Loucy (cell line): ENCODE results near the gene SCAPER.

Source experiments
- H2AFZ ChIP-seq: fragments of 200-600 bp; sonication (generic); 2 replicates; pipeline ENCODE4 v1.6.0; 2016; ENCODE audit warnings: antibody characterized with exemption, mild to moderate bottlenecking, low read length, moderate library complexity
- H3F3A ChIP-seq: fragments of 200-600 bp; 2 replicates; pipeline ENCODE4 v1.6.0; 2016; ENCODE audit warnings: antibody characterized with exemption, low read depth, mild to moderate bottlenecking
- H3K27me3 ChIP-seq: fragments of 200-600 bp; sonication (generic); 2 replicates; pipeline ENCODE4 v1.6.1; 2014; ENCODE audit warnings: low read length, mild to moderate bottlenecking; ENCODE audit not compliant: insufficient read depth, poor library complexity, severe bottlenecking
- H3K36me3 ChIP-seq: fragments of 200-600 bp; sonication (generic); 2 replicates; pipeline ENCODE4 v1.6.1; 2016; ENCODE audit warnings: low read length; ENCODE audit not compliant: insufficient read depth
- H3K4me1 ChIP-seq: fragments of 200-600 bp; sonication (generic); 2 replicates; pipeline ENCODE4 v1.5.1; 2014; ENCODE audit warnings: low read length, mild to moderate bottlenecking; ENCODE audit not compliant: insufficient read depth, poor library complexity, severe bottlenecking
- H3K4me2 ChIP-seq: fragments of 200-600 bp; sonication (generic); 2 replicates; pipeline ENCODE4 v1.6.0; 2014; ENCODE audit warnings: antibody characterized with exemption, low read length, low read depth, mild to moderate bottlenecking; ENCODE audit not compliant: poor library complexity, severe bottlenecking
- H3K4me3 ChIP-seq: fragments of 200-600 bp; sonication (generic); 2 replicates; pipeline ENCODE4 v1.5.1; 2014; ENCODE audit warnings: low read length, mild to moderate bottlenecking, mixed read lengths; ENCODE audit not compliant: poor library complexity, severe bottlenecking
- H3K79me2 ChIP-seq: fragments of 200-600 bp; sonication (generic); 2 replicates; pipeline ENCODE4 v1.6.1; 2014; ENCODE audit warnings: low read length; ENCODE audit not compliant: insufficient read depth
- H3K9ac ChIP-seq: fragments of 200-600 bp; sonication (generic); 2 replicates; pipeline ENCODE4 v1.6.0; 2014; ENCODE audit warnings: mild to moderate bottlenecking, low read depth, low read length, moderate library complexity; ENCODE audit not compliant: poor library complexity, severe bottlenecking
- H3K9me2 ChIP-seq: fragments of 200-600 bp; sonication (generic); replicated peaks from 2 replicates; pipeline ENCODE4 v1.6.1; 2016; ENCODE audit warnings: low read depth, low read length, mixed read lengths
- H3K9me3 ChIP-seq: fragments of 200-600 bp; sonication (generic); 2 replicates; pipeline ENCODE4 v1.6.1; 2014; ENCODE audit warnings: mild to moderate bottlenecking, antibody characterized with exemption, low read length, low read depth; ENCODE audit not compliant: insufficient read depth
- H4K20me1 ChIP-seq: fragments of 200-600 bp; sonication (generic); 2 replicates; pipeline ENCODE4 v1.6.0; 2014; ENCODE audit warnings: antibody characterized with exemption, low read length, mild to moderate bottlenecking; ENCODE audit not compliant: insufficient read depth, poor library complexity, severe bottlenecking
- EZH2phosphoT487 ChIP-seq: fragments of 200-600 bp; IDR thresholded peaks from 2 replicates; pipeline ENCODE4 v1.6.1; 2018; ENCODE audit warnings: antibody characterized with exemption, mild to moderate bottlenecking, moderate library complexity, borderline replicate concordance
- TF ChIP-seq, protein P1 (sequence below): fragments of 200-600 bp; sonication (generic); conservative IDR thresholded peaks from 2 replicates; pipeline ENCODE4 v1.5.1; 2014; ENCODE audit warnings: mild to moderate bottlenecking, antibody characterized with exemption, low read length

SCAPER gene

GRCh38 chr15:76730262-76730661 lies 174.9 kb downstream of the SCAPER start:
- Histone ChIP-seq H3K27me3 (no peaks in the 10 kb centered on the region), H3F3A (no peaks in the 10 kb centered on the region), H3K4me1 (no peaks in the 10 kb centered on the region), H3K9me2 (no peaks in the 10 kb centered on the region), H3K9me3 (no peaks in the 10 kb centered on the region), H3K4me3 (no peak overlapping the region), H3K36me3 (peaks cover 25% of the 10 kb centered on the region), H3K9ac (no peak overlapping the region), H3K79me2 (no peaks in the 10 kb centered on the region), H4K20me1 (no peaks in the 10 kb centered on the region), H2AFZ (no peak overlapping the region), H3K4me2 (no peak overlapping the region)
- TF ChIP-seq, protein P1, sequence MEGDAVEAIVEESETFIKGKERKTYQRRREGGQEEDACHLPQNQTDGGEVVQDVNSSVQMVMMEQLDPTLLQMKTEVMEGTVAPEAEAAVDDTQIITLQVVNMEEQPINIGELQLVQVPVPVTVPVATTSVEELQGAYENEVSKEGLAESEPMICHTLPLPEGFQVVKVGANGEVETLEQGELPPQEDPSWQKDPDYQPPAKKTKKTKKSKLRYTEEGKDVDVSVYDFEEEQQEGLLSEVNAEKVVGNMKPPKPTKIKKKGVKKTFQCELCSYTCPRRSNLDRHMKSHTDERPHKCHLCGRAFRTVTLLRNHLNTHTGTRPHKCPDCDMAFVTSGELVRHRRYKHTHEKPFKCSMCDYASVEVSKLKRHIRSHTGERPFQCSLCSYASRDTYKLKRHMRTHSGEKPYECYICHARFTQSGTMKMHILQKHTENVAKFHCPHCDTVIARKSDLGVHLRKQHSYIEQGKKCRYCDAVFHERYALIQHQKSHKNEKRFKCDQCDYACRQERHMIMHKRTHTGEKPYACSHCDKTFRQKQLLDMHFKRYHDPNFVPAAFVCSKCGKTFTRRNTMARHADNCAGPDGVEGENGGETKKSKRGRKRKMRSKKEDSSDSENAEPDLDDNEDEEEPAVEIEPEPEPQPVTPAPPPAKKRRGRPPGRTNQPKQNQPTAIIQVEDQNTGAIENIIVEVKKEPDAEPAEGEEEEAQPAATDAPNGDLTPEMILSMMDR: no peak
- TF ChIP-seq EZH2phosphoT487: no peak

DNA sequence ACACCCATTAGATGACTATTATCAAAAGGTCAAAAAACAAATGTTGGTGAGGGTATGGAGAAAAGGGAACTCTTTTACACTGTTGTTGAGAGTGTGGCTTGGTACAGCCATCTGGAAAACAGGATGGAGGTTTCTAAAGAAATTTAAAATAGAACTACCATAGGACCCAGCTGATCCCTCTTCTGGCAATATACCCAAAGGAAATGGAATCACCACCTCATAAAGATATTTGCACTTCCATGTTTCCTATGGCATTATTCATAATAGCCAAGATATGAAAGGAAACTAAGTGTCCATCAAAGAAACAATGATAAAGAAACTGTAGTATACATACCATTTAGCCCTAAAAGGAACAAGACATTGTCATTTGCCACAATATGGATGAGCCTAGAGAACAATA lies 186.3 kb downstream of the SCAPER start:
- TF ChIP-seq EZH2phosphoT487: no peak
- TF ChIP-seq, protein P1: no peak
- H3K4me2 ChIP-seq: no peak overlapping the region
- no peaks in the 10 kb centered on the region for H3K27me3 ChIP-seq
- peaks cover 3% of the 10 kb centered on the region; the same call in 1 of the 2 replicates for H3K36me3 ChIP-seq
- H3K9ac ChIP-seq: no peak overlapping the region
- peaks cover 5% of the 10 kb centered on the region for H3K9me3 ChIP-seq
- H3K4me3 ChIP-seq: no peak overlapping the region
- H3K9me2 ChIP-seq: no peaks in the 10 kb centered on the region
- no peak overlapping the region for H2AFZ ChIP-seq
- no peaks in the 10 kb centered on the region; the same call in 1 of the 2 replicates for H3F3A ChIP-seq
- H4K20me1 ChIP-seq: no peaks in the 10 kb centered on the region
- no peaks in the 10 kb centered on the region for H3K4me1 ChIP-seq
- no peaks in the 10 kb centered on the region for H3K79me2 ChIP-seq

DNA sequence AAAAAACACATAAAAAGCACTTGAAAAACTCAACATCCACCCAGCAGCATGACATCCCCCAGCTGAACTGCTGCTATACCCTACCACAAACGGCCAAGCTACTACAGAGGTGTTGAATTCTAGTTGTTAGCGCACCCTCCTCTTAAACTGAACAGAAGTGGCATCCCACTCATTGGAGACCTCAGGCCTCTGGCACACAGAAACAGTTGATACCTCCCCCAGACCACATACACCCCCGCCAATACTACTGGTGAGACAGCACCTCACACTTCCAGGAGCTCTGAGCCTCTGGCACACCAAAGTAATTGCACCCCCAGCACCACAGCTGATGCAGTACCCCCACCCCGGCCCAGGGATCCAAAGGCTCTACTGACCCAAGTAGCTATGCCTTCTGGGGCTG lies 190.2 kb downstream of the SCAPER start:
- Histone ChIP-seq H3K9ac (no peak overlapping the region), H3K4me3 (no peak overlapping the region), H3F3A (peaks cover 8% of the 10 kb centered on the region; the same call in 1 of the 2 replicates), H3K4me2 (no peak overlapping the region), H3K36me3 (peaks cover 3% of the 10 kb centered on the region; the same call in 1 of the 2 replicates), H3K9me3 (peaks cover 5% of the 10 kb centered on the region), H4K20me1 (no peaks in the 10 kb centered on the region), H3K27me3 (no peaks in the 10 kb centered on the region), H2AFZ (no peak overlapping the region), H3K79me2 (no peaks in the 10 kb centered on the region), H3K9me2 (no peaks in the 10 kb centered on the region), H3K4me1 (peaks cover 13% of the 10 kb centered on the region)
- TF ChIP-seq, protein P1: no peak
- no peak for TF ChIP-seq EZH2phosphoT487
